Measurements from ENCODE around the gene SORD.
"Not testable (repeated sequence)": the region's sequence is repeated elsewhere in the genome, so short reads cannot be mapped to it uniquely, and the experiment has no call there.

- not testable (repeated sequence) for TF ChIP-seq CTCF, POLR2A, EP300 (IDR thresholded peaks at IDR 0.05)
Observed at GRCh38 chr15:44988184-44988869, 34.7 kb upstream of the SORD start.
